CD4-positive, alpha-beta memory T cell (primary cell): Measurements from ENCODE around the gene ZNF236. TPM values are rescaled to one million over a fixed set of nuclear protein-coding genes. Genes with fewer than 3 reads are reported as not detected.
"Not testable (repeated sequence)": the region's sequence is repeated elsewhere in the genome, so short reads cannot be mapped to it uniquely, and the experiment has no call there.

Experiments used
- CTCF ChIA-PET: fragments of 350-600 bp; sonication (Branson Sonifier 250); formaldehyde crosslinking; loops from one replicate; lab custom pipeline; 2021; ENCODE audit warnings: inconsistent platforms; ENCODE audit not compliant: partially characterized antibody; lab: Charles Lee
- POLR2A ChIA-PET: fragments of 350-600 bp; sonication (Branson Sonifier 250); formaldehyde crosslinking; loops from one replicate; lab custom pipeline; 2021; ENCODE audit not compliant: partially characterized antibody; lab: Charles Lee
- DNase-seq, 5 donors: peaks; one replicate each; pipeline versions ENCODE4 v3.0.0 to v3.0.0-alpha.2; 2020 to 2022; ENCODE audit warnings: mixed read lengths in 1 of 5
- H3K27ac ChIP-seq: one replicate; pipeline ENCODE4 v1.7.0; 2013; ENCODE audit warnings: low read depth, low read length
- H3K27me3 ChIP-seq: 2 replicates; pipeline ENCODE4 v1.7.0; 2013; ENCODE audit warnings: mild to moderate bottlenecking, low read length, moderate library complexity; ENCODE audit not compliant: insufficient read depth
- H3K36me3 ChIP-seq: 2 replicates; pipeline ENCODE4 v1.7.0; 2013; ENCODE audit warnings: mild to moderate bottlenecking, low read length, moderate library complexity; ENCODE audit not compliant: insufficient read depth
- H3K4me1 ChIP-seq: 2 replicates; pipeline ENCODE4 v1.7.0; 2013; ENCODE audit warnings: mild to moderate bottlenecking, low read length, moderate library complexity; ENCODE audit not compliant: insufficient read depth
- H3K4me3 ChIP-seq, 2 donors: one replicate each; pipeline ENCODE4 v1.7.0; 2013; ENCODE audit warnings: low read length in 2 of 2, mild to moderate bottlenecking in 1 of 2
- H3K9me3 ChIP-seq, 2 donors: one replicate each; pipeline ENCODE4 v1.7.0; 2013; ENCODE audit warnings: low read length in 2 of 2, control low read depth in 1 of 2; ENCODE audit not compliant: control insufficient read depth in 1 of 2
- H3K27ac Mint-ChIP-seq, 7 donors: one replicate each; pipeline ENCODE4 v1.8.0; 2020 to 2021; ENCODE audit warnings: mixed read lengths in 7 of 7, mild to moderate bottlenecking in 6 of 7, inconsistent platforms in 3 of 7, moderate library complexity in 3 of 7
- H3K27me3 Mint-ChIP-seq, 2 donors: one replicate each; pipeline ENCODE4 v1.8.0; 2020 to 2021; ENCODE audit warnings: mixed read lengths in 2 of 2
- H3K36me3 Mint-ChIP-seq, 2 donors: one replicate each; pipeline ENCODE4 v1.8.0; 2020 to 2021; ENCODE audit warnings: mixed read lengths in 2 of 2, inconsistent platforms in 1 of 2, mild to moderate bottlenecking in 1 of 2
- H3K4me1 Mint-ChIP-seq, 4 donors: one replicate each; pipeline ENCODE4 v1.8.0; 2020 to 2021; ENCODE audit warnings: mixed read lengths in 4 of 4, mild to moderate bottlenecking in 1 of 4
- H3K4me3 Mint-ChIP-seq, 8 donors: one replicate each; pipeline ENCODE4 v1.8.0; 2020 to 2021; ENCODE audit warnings: mixed read lengths in 8 of 8, mild to moderate bottlenecking in 7 of 8, moderate library complexity in 6 of 8, inconsistent platforms in 3 of 8
- H3K9me3 Mint-ChIP-seq, 8 donors: one replicate each; pipeline ENCODE4 v1.8.0; 2020 to 2021; ENCODE audit warnings: mixed read lengths in 8 of 8, mild to moderate bottlenecking in 5 of 8, inconsistent platforms in 3 of 8, moderate library complexity in 1 of 8
- intact Hi-C: fragments of 100-400 bp; cut with micrococcal nuclease; formaldehyde crosslinking; loops from one replicate; pipeline ENCODE4 v1.15.1; 2023
- polyA plus RNA-seq, 2 donors: library from polyadenylated mRNA; unstranded; fragments of 300-500 nt; fragmentation: Illumina TruSeq; gene quantifications; one replicate each; pipeline ENCODE4 v1.2.3, GENCODE V29; 2021
- total RNA-seq, 2 experiments: library from RNA; stranded (reverse); gene quantifications; one replicate each; pipeline ENCODE4 v1.2.3, GENCODE V29; 2021

The ZNF236 gene
- total RNA-seq = 10 to 100 TPM; 28.3 to 29.1 TPM
- polyA plus RNA-seq = 1 to 10 TPM; 2.0 to 9.2 TPM

DNA sequence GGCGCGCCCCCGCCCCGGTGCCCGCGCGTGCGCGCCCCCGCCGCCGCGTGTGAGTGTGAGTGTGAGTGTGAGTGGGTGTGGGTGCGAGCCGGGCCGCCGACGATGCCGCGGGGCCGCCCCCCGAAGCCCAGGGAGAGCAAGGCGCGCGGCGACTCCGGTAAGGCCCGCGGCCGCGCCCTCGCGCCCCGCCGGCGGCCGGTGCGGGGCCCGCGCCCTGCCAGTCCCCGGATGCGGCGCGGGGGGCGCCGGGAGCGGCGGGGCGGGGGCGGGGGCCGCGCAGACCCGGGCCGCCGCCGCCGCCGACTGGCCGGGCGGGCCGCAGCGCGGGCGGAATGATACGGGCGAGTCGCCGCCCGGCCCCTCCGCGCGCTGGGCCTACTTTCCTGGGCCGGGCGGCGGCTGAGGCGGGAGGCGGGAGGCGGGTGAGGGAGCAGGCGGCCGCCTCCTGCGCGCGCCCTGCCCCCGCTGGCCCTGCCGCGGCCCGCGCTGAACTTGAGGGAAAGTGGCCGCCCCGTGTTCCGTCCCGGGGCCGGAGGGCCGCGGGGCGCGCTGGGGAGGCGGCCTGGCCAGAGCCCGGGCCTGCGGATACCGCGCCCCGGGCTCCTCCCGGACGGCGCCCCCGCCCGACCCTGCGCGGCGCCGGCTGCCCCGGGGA, at the start of gene ZNF236:
Gene ZNF236 (plus strand): TSS at position 52 of the 655 bp plus-strand sequence. CDS start 51 bp downstream, at position 103.
- H3K9me3 Mint-ChIP-seq = peaks cover 0 to 3% (median 0%) of the 10 kb centered on the region in 8 donors
- peak; percentile 61 to 74 (median 70) for DNase-seq
- H3K27ac Mint-ChIP-seq = peak within 1 kb of the TSS; percentile 92 to 97 (median 97)
- H3K27me3 ChIP-seq = no peaks in the 10 kb centered on the region
- H3K4me1 ChIP-seq = peaks cover 47% of the 10 kb centered on the region
- H3K36me3 Mint-ChIP-seq = peaks cover 0 to 18% of the 10 kb centered on the region in 2 donors
- POLR2A ChIA-PET = interaction anchor here (0.5 to 1.3 kb wide), 7 partner anchors 8 to 310 kb away, joined by 3 to 5 read pairs (median 3); partner anchors contain the start of gene MBP
- no peaks in the 10 kb centered on the region for H3K9me3 ChIP-seq
- H3K4me3 Mint-ChIP-seq = peak within 1 kb of the TSS; percentile 91 to 97 (median 95)
- H3K4me3 ChIP-seq = peak within 1 kb of the TSS; percentile 93 to 98
- intact Hi-C loops = loop anchor here (1.0 to 10.0 kb wide), 6 partner anchors 19 to 1608 kb away; partner anchors contain the start of gene TSHZ1
- H3K27ac ChIP-seq = peak within 1 kb of the TSS; percentile 88
- H3K27me3 Mint-ChIP-seq = no peaks in the 10 kb centered on the region
- peaks cover 33 to 69% (median 54%) of the 10 kb centered on the region in 4 donors for H3K4me1 Mint-ChIP-seq
- H3K36me3 ChIP-seq = no peaks in the 10 kb centered on the region
- CTCF ChIA-PET = interaction anchor here (9.7 kb wide), 1 partner anchor 21 kb away, joined by 89 read pairs; no protein-coding TSS in a partner anchor

DNA sequence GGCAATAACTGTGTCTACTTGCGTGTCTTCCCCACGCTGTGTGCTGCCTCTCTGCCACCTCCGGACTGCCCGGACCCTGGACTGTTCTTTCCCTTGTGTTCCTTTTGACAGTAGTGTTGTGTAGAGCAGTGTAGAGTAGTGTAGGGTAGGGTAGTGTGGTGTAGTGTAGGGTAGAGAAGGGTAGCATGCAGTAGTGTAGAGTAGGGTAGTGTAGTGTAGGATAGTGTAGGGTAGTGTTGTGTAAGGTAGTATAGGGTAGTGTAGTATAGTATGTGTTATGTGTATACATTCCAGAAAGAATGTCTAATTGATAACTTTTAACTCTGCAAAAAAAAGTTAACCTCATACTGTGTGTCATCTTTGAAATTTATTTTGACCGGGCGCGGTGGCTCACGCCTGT, 49.7 kb upstream of the ZNF236 start:
- peaks cover 9 to 12% of the 10 kb centered on the region in 2 donors for H3K27me3 Mint-ChIP-seq
- H3K9me3 Mint-ChIP-seq = peaks cover 5 to 20% (median 12%) of the 10 kb centered on the region in 8 donors
- ChIA-PET POLR2A (no interaction called here), CTCF (no interaction called here)
- H3K4me3 Mint-ChIP-seq = no peak overlapping the region
- Histone ChIP-seq H3K27me3 (no peaks in the 10 kb centered on the region), H3K4me3 (no peak overlapping the region), H3K36me3 (no peaks in the 10 kb centered on the region), H3K27ac (no peak overlapping the region), H3K9me3 (no peaks in the 10 kb centered on the region), H3K4me1 (no peaks in the 10 kb centered on the region)
- intact Hi-C loops = no loop called here
- DNase-seq = no peak
- H3K27ac Mint-ChIP-seq = no peak overlapping the region
- peaks cover 0 to 7% of the 10 kb centered on the region in 2 donors for H3K36me3 Mint-ChIP-seq
- H3K4me1 Mint-ChIP-seq = no peaks in the 10 kb centered on the region

DNA sequence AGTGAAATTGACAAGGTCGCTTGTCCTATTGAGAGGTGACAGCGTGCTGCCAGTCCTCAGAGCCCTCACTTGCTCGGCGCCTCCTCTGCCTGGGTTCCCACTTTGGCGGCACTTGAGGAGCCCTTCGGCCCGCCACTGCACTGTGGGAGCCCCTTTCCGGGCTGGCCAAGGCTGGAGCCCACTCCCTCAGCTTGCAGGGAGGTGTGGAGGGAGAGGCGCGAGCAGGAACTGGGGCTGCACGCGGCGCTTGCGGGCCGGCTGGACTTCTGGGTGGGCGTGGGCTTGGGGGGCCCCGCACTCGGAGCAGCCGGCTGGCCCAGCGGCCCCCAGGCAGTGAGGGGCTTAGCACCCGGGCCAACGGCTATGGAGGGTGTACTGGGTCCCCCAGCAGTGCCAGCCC, 45.3 kb upstream of the ZNF236 start:
- peaks cover 4 to 13% of the 10 kb centered on the region in 2 donors for H3K27me3 Mint-ChIP-seq
- H3K4me3 ChIP-seq, H3K27me3 ChIP-seq, H3K36me3 Mint-ChIP-seq, CTCF ChIA-PET, intact Hi-C loops, H3K36me3 ChIP-seq, H3K27ac Mint-ChIP-seq, H3K4me3 Mint-ChIP-seq, H3K4me1 ChIP-seq, POLR2A ChIA-PET, H3K27ac ChIP-seq, DNase-seq, H3K9me3 ChIP-seq, H3K9me3 Mint-ChIP-seq, H3K4me1 Mint-ChIP-seq: not testable (repeated sequence)

GRCh38 chr18:76783786-76784484, 38.4 kb upstream of the ZNF236 start:
- H3K36me3 Mint-ChIP-seq = no peaks in the 10 kb centered on the region
- peaks cover 0 to 10% (median 3%) of the 10 kb centered on the region in 4 donors for H3K4me1 Mint-ChIP-seq
- POLR2A ChIA-PET = no interaction called here
- Histone ChIP-seq H3K4me1 (no peaks in the 10 kb centered on the region), H3K4me3 (no peak overlapping the region), H3K27ac (no peak overlapping the region), H3K9me3 (no peaks in the 10 kb centered on the region), H3K36me3 (no peaks in the 10 kb centered on the region), H3K27me3 (no peaks in the 10 kb centered on the region)
- intact Hi-C loops = no loop called here
- no peak for DNase-seq
- H3K9me3 Mint-ChIP-seq = peaks cover 0 to 3% (median 0%) of the 10 kb centered on the region in 8 donors
- CTCF ChIA-PET = interaction anchor here (5.1 kb wide), 1 partner anchor 18 kb away, joined by 23 read pairs; no protein-coding TSS in a partner anchor
- H3K4me3 Mint-ChIP-seq = no peak overlapping the region
- H3K27ac Mint-ChIP-seq = no peak overlapping the region
- peaks cover 13 to 16% of the 10 kb centered on the region in 2 donors for H3K27me3 Mint-ChIP-seq

- peaks cover 0 to 12% (median 5%) of the 10 kb centered on the region in 8 donors for H3K9me3 Mint-ChIP-seq
- no peaks in the 10 kb centered on the region for H3K36me3 Mint-ChIP-seq
- ChIA-PET POLR2A (no interaction called here), CTCF (interaction anchor here (1.1 to 1.3 kb wide), 2 partner anchors 16 to 18 kb away, joined by 3 to 4 read pairs; no protein-coding TSS in a partner anchor)
- Histone ChIP-seq H3K27ac (no peak overlapping the region), H3K9me3 (no peaks in the 10 kb centered on the region), H3K27me3 (no peaks in the 10 kb centered on the region), H3K36me3 (no peaks in the 10 kb centered on the region), H3K4me1 (no peaks in the 10 kb centered on the region), H3K4me3 (no peak overlapping the region)
- intact Hi-C loops = no loop called here
- H3K27ac Mint-ChIP-seq = no peak overlapping the region
- peaks cover 0 to 10% (median 3%) of the 10 kb centered on the region in 4 donors for H3K4me1 Mint-ChIP-seq
- H3K4me3 Mint-ChIP-seq = peak overlapping the region in 1 of 8 donors; percentile 72
- peaks cover 8 to 16% of the 10 kb centered on the region in 2 donors for H3K27me3 Mint-ChIP-seq
- no peak for DNase-seq
Observed at GRCh38 chr18:76785872-76786271, 36.5 kb upstream of the ZNF236 start.

GRCh38 chr18:76788571-76789317, 33.6 kb upstream of the ZNF236 start:
- no peaks in the 10 kb centered on the region for H3K36me3 ChIP-seq
- ChIA-PET CTCF (interaction anchor here (8.9 kb wide), 1 partner anchor 13 kb away, joined by 94 read pairs; no protein-coding TSS in a partner anchor), POLR2A (interaction anchor here (1.0 kb wide), 1 partner anchor 14 kb away, joined by 3 read pairs; no protein-coding TSS in a partner anchor)
- H3K4me3 Mint-ChIP-seq = no peak overlapping the region
- H3K9me3 Mint-ChIP-seq = peaks cover 0 to 19% (median 10%) of the 10 kb centered on the region in 8 donors
- no peaks in the 10 kb centered on the region for H3K9me3 ChIP-seq
- H3K27me3 Mint-ChIP-seq = peaks cover 8 to 12% of the 10 kb centered on the region in 2 donors
- H3K27ac ChIP-seq = no peak overlapping the region
- H3K4me3 ChIP-seq = no peak overlapping the region
- H3K4me1 Mint-ChIP-seq = peaks cover 0 to 10% (median 4%) of the 10 kb centered on the region in 4 donors
- no peak for DNase-seq
- H3K27ac Mint-ChIP-seq = no peak overlapping the region
- H3K27me3 ChIP-seq = no peaks in the 10 kb centered on the region
- intact Hi-C loops = no loop called here
- H3K36me3 Mint-ChIP-seq = no peaks in the 10 kb centered on the region
- H3K4me1 ChIP-seq = no peaks in the 10 kb centered on the region
